Kidney (tissue), 14 donors: ENCODE data around the gene TRPC5OS. TPM values are rescaled to one million over a fixed set of nuclear protein-coding genes. Genes with fewer than 3 reads are reported as not detected.

Experiments used
- DNase-seq, 5 donors: peaks; one replicate each; pipeline ENCODE4 v3.0.0-alpha.2; 2013 to 2020
- FAIRE-seq: peaks from 2 replicates; lab custom pipeline; 2012; peaks lifted over from hg19 to GRCh38; lab: Jason Lieb, UNC
- H3K27ac ChIP-seq, 2 donors: one replicate each; pipeline ENCODE4 v1.7.0; 2013; ENCODE audit warnings: low read depth in 2 of 2, low read length in 2 of 2, inconsistent platforms in 1 of 2
- H3K27me3 ChIP-seq: one replicate; pipeline ENCODE4 v1.7.1; 2013; ENCODE audit warnings: low read length, inconsistent platforms; ENCODE audit not compliant: control insufficient read depth, insufficient read depth
- H3K36me3 ChIP-seq, 3 donors: one replicate each; pipeline versions ENCODE4 v1.7.0 to v1.7.1; 2013; ENCODE audit warnings: low read length in 3 of 3, control low read depth in 1 of 3, inconsistent platforms in 1 of 3; ENCODE audit not compliant: insufficient read depth in 3 of 3, control insufficient read depth in 2 of 3
- H3K4me1 ChIP-seq, 3 donors: one replicate each; pipeline versions ENCODE4 v1.7.0 to v1.7.1; 2013; ENCODE audit warnings: low read length in 3 of 3, inconsistent platforms in 1 of 3, low read depth in 1 of 3; ENCODE audit not compliant: control insufficient read depth in 2 of 3, insufficient read depth in 2 of 3
- H3K4me3 ChIP-seq, 3 donors: one replicate each; pipeline versions ENCODE4 v1.7.0 to v1.8.1; 2013; ENCODE audit warnings: low read length in 3 of 3, control low read depth in 1 of 3, inconsistent platforms in 1 of 3
- H3K9ac ChIP-seq, 3 donors: one replicate each; pipeline versions ENCODE4 v1.7.0 to v1.7.1; 2013; ENCODE audit warnings: low read length in 3 of 3, control low read depth in 1 of 3, inconsistent platforms in 1 of 3
- H3K9me3 ChIP-seq, 3 donors: one replicate each; pipeline versions ENCODE4 v1.7.0 to v1.7.1; 2013; ENCODE audit warnings: low read length in 3 of 3, control low read depth in 1 of 3, inconsistent platforms in 1 of 3; ENCODE audit not compliant: control insufficient read depth in 2 of 3, insufficient read depth in 1 of 3
- CTCF ChIP-seq: IDR thresholded peaks from 3 replicates; pipeline ENCODE4 v1.5.1; 2012; ENCODE audit warnings: mild to moderate bottlenecking, moderate library complexity, borderline replicate concordance; ENCODE audit not compliant: insufficient read depth; ENCODE audit errors: extremely low read depth
- intact Hi-C: fragments of 100-400 bp; cut with DNase I; formaldehyde crosslinking; loops from one replicate; pipeline ENCODE4 v1.11.1; 2022
- polyA plus RNA-seq: library from polyadenylated mRNA; stranded (reverse); fragments of 350-450 nt; fragmentation: Illumina TruSeq; extraction: RNeasy Lipid Tissue Mini Kit (QIAGEN cat#74804); gene quantifications from one replicate; pipeline ENCODE4 v1.2.3, GENCODE V29; 2014; ENCODE audit warnings: low read depth, low replicate concordance; ENCODE audit not compliant: insufficient read depth
- total RNA-seq: library from RNA; stranded (reverse); fragmentation: NEBNext Ultra II Directional; extraction: Animal tissue kit (Norgen Biotek cat#: 25700); gene quantifications from one replicate; pipeline ENCODE4 v1.2.1, GENCODE V29; 2021
- donor health status: control.
- donor health status: control.
- donor health status: control.
- donor health status: control.
- donor health status: control.
- donor health status: DM: yes; HTN: yes; CAD: no.
- donor health status: Normal renal cell carcinoma (clear cell type).

The TRPC5OS gene
- total and polyA plus RNA-seq, 2 donors from 2014 or later, result 0.13 TPM; not detected in 1

GRCh38 chrX:111917591-111917990 lies 41.6 kb downstream of the TRPC5OS start:
- DNase-seq, result no peak
- TF ChIP-seq CTCF, result no peak
- no peak for FAIRE-seq
- H3K36me3 ChIP-seq, result no peaks in the 10 kb centered on the region
- no peak overlapping the region for H3K4me3 ChIP-seq
- no peaks in the 10 kb centered on the region for H3K9me3 ChIP-seq
- peaks cover 2% of the 10 kb centered on the region for H3K27me3 ChIP-seq
- no peak overlapping the region for H3K27ac ChIP-seq
- H3K9ac ChIP-seq, result no peak overlapping the region
- H3K4me1 ChIP-seq, result no peaks in the 10 kb centered on the region
- intact Hi-C loops, result no loop called here

- Histone ChIP-seq H3K4me1 (no peaks in the 10 kb centered on the region), H3K9me3 (no peaks in the 10 kb centered on the region), H3K9ac (no peak overlapping the region), H3K4me3 (no peak overlapping the region), H3K27ac (no peak overlapping the region), H3K36me3 (no peaks in the 10 kb centered on the region), H3K27me3 (peaks cover 2% of the 10 kb centered on the region)
- DNase-seq (no peak), FAIRE-seq (no peak)
- intact Hi-C loops, result no loop called here
- TF ChIP-seq CTCF, result no peak
Measured at GRCh38 chrX:111928456-111928855, 52.5 kb downstream of the TRPC5OS start.

Other genes with a start within 250 kb of the TRPC5OS start
- gene ALG13, start 195.0 kb upstream of the TRPC5OS start, total RNA-seq, result 45.5 TPM
- 43.1 TPM for gene ALG13, start 195.0 kb upstream of the TRPC5OS start, polyA plus RNA-seq
- gene TRPC5, start 206.6 kb downstream of the TRPC5OS start, total RNA-seq, result not detected
- gene TRPC5, start 206.6 kb downstream of the TRPC5OS start, polyA plus RNA-seq, result not detected
- not detected for gene RTL4, start 206.8 kb downstream of the TRPC5OS start, total RNA-seq
- gene RTL4, start 206.8 kb downstream of the TRPC5OS start, polyA plus RNA-seq, result not detected